Nephron progenitor cell (in vitro differentiated cells): ENCODE measurements around the gene PYHIN1.
"Not testable (repeated sequence)": the region's sequence is repeated elsewhere in the genome, so short reads cannot be mapped to it uniquely, and the experiment has no call there.

Experiments
- DNase-seq: peaks from one replicate; pipeline ENCODE4 v3.0.0; 2021
- H3K27ac Mint-ChIP-seq: 2 replicates; pipeline ENCODE4 v1.8.0; 2021; ENCODE audit warnings: mild to moderate bottlenecking, moderate library complexity, mixed read lengths
- H3K27me3 Mint-ChIP-seq: 2 replicates; pipeline ENCODE4 v1.8.0; 2021; ENCODE audit warnings: mild to moderate bottlenecking, low read depth, mixed read lengths; ENCODE audit not compliant: poor library complexity
- H3K36me3 Mint-ChIP-seq: 2 replicates; pipeline ENCODE4 v1.8.0; 2021; ENCODE audit warnings: low read depth, mixed read lengths
- H3K4me1 Mint-ChIP-seq: 2 replicates; pipeline ENCODE4 v1.8.0; 2021; ENCODE audit warnings: mixed read lengths
- H3K4me3 Mint-ChIP-seq: 2 replicates; pipeline ENCODE4 v1.8.0; 2021; ENCODE audit warnings: mild to moderate bottlenecking, moderate library complexity, mixed read lengths
- H3K9me3 Mint-ChIP-seq: 2 replicates; pipeline ENCODE4 v1.8.0; 2021; ENCODE audit warnings: mild to moderate bottlenecking, moderate library complexity, mixed read lengths
- CTCF ChIP-seq: fragments of 200-600 bp; sonication (generic); IDR thresholded peaks from 2 replicates; pipeline ENCODE4 v1.5.0; 2021; ENCODE audit warnings: antibody characterized with exemption

Gene PYHIN1

GRCh38 chr1:159009704-159010361 lies 78.5 kb downstream of the PYHIN1 start, which contains the start of gene IFI16:
Gene IFI16, plus strand, starts transcription at chr1:159009907. Its CDS starts 4,774 bp downstream, at chr1:159014681.
- no peak for DNase-seq
- Mint-ChIP-seq H3K27me3 (no peaks in the 10 kb centered on the region), H3K4me3 (peak within 1 kb of the TSS; percentile 76)

GRCh38 chr1:159010391-159010790 lies 79.0 kb downstream of the PYHIN1 start:
- TF ChIP-seq CTCF: no peak
- Mint-ChIP-seq H3K9me3 (peaks cover 33% of the 10 kb centered on the region), H3K4me1 (peaks cover 67% of the 10 kb centered on the region), H3K27me3 (no peaks in the 10 kb centered on the region), H3K27ac (peak overlapping the region; percentile 20), H3K36me3 (peaks cover 50% of the 10 kb centered on the region), H3K4me3 (peak overlapping the region; percentile 76)
- no peak for DNase-seq

More at GRCh38 chr1:159009704-159010361, 78.5 kb downstream of the PYHIN1 start, which contains the start of gene IFI16:
- H3K27ac Mint-ChIP-seq: peak within 1 kb of the TSS; percentile 34
- H3K36me3 Mint-ChIP-seq: peaks cover 45% of the 10 kb centered on the region
- no peak for TF ChIP-seq CTCF
- peaks cover 28% of the 10 kb centered on the region for H3K9me3 Mint-ChIP-seq
- H3K4me1 Mint-ChIP-seq: peaks cover 73% of the 10 kb centered on the region

GRCh38 chr1:159011001-159011400 lies 79.6 kb downstream of the PYHIN1 start:
- not testable (repeated sequence) for H3K27me3 Mint-ChIP-seq, H3K27ac Mint-ChIP-seq, DNase-seq
- Mint-ChIP-seq H3K9me3 (peaks cover 35% of the 10 kb centered on the region), H3K36me3 (peaks cover 56% of the 10 kb centered on the region), H3K4me1 (peaks cover 61% of the 10 kb centered on the region), H3K4me3 (peak overlapping the region; percentile 76)

- Mint-ChIP-seq H3K27me3 (no peaks in the 10 kb centered on the region), H3K4me3 (peak overlapping the region; percentile 67), H3K4me1 (peaks cover 54% of the 10 kb centered on the region), H3K9me3 (peaks cover 35% of the 10 kb centered on the region), H3K27ac (peak overlapping the region; percentile 73), H3K36me3 (peaks cover 64% of the 10 kb centered on the region)
- no peak for DNase-seq
- TF ChIP-seq CTCF: no peak
Measured at GRCh38 chr1:159011751-159012150, 80.4 kb downstream of the PYHIN1 start.

GRCh38 chr1:159012495-159012894 lies 81.1 kb downstream of the PYHIN1 start:
- peak overlapping the region; percentile 1 for H3K27ac Mint-ChIP-seq
- peaks cover 69% of the 10 kb centered on the region for H3K36me3 Mint-ChIP-seq
- peak overlapping the region; percentile 16 for H3K4me3 Mint-ChIP-seq
- no peaks in the 10 kb centered on the region for H3K27me3 Mint-ChIP-seq
- no peak for TF ChIP-seq CTCF
- H3K4me1 Mint-ChIP-seq: peaks cover 46% of the 10 kb centered on the region
- peaks cover 35% of the 10 kb centered on the region for H3K9me3 Mint-ChIP-seq
- no peak for DNase-seq

- no peak for DNase-seq
- no peak overlapping the region for H3K27ac Mint-ChIP-seq
- no peak for TF ChIP-seq CTCF
- peaks cover 35% of the 10 kb centered on the region for H3K9me3 Mint-ChIP-seq
- H3K36me3 Mint-ChIP-seq: peaks cover 84% of the 10 kb centered on the region
- no peak overlapping the region for H3K4me3 Mint-ChIP-seq
- H3K27me3 Mint-ChIP-seq: no peaks in the 10 kb centered on the region
- H3K4me1 Mint-ChIP-seq: peaks cover 31% of the 10 kb centered on the region
Measured at GRCh38 chr1:159014003-159014571, 82.7 kb downstream of the PYHIN1 start.
